Retina (tissue), 1 donor: ENCODE measurements around the gene LYL1.

ENCODE experiments used
- DNase-seq: peaks from one replicate; pipeline ENCODE4 v3.0.0-alpha.2; 2016

Gene LYL1

DNA sequence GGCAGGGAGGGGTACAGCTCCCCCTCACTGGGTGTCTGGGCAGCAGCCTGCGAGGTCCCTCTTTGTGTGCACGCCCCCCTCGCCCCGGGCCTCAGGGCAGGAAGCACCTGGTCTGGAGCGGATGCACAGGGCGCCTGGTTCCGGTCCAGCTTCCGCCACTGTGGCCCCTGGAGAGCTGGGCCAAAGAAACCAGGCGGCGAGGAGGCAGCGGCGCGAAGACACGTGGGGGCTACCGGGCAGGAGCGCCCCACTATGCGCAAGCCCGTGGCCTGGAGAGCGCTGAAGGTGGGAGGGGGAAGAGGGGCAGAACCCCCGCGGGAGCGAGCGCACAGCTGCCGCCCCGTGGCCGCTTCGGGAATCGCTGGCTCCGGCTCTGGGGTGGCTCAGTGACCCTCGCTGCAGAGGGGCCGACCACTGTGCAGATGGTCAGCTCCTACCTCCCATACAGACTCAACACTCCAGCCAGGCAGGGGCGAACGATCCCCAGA, 1.7 kb upstream of the LYL1 start:
- DNase-seq: peak; percentile 51

DNA sequence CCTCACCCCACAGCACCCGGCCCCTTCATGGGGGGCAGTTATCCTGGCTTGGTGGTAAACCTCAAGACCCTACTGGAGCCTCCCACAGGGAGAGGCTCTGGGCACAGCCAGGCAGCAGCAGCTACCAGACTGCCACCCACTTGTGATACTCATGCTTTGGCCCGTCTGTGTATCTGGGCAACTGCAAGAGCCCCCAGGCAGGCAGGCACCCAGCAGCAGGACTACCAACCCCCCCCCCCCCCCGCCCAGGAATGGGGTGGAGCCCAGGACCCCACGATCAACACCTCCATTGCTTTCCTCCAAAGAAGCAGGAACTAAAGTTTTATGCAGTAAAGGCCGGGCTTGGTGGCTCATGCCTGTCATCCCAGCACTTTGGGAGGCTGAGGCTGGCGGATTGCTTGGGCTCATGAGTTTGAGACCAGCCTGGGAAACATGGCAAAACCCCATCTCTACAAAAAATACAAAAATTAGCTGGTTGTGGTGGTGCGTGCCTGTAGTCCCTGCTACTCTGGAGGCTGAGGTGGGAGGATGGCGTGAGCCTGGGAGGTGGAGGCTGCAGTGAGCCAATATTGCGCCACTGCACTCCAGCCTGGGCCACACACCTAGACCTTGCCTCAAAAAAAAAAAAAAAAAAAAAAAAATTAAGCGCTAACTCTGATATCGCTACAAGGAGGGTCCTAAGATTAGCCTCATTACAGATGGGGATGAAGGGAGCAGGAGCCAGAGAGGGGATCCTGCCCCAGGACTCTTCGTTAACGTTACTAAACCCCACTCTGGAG, 1.1 kb upstream of the LYL1 start:
- no peak for DNase-seq

DNA sequence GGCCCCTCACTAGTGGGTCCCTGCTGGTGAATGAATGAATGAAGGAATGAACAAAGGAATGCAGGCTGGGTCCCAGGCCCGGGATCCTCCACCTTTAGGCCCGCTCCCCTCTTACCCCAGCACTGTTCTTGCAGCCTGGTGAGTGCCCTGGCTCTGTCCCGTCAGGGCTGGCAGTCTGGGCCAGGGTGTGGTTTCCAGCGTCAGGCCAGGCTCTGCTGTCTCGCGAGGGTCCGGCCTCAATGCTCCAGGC, 317 bp downstream of the LYL1 start:
- no peak for DNase-seq

DNA sequence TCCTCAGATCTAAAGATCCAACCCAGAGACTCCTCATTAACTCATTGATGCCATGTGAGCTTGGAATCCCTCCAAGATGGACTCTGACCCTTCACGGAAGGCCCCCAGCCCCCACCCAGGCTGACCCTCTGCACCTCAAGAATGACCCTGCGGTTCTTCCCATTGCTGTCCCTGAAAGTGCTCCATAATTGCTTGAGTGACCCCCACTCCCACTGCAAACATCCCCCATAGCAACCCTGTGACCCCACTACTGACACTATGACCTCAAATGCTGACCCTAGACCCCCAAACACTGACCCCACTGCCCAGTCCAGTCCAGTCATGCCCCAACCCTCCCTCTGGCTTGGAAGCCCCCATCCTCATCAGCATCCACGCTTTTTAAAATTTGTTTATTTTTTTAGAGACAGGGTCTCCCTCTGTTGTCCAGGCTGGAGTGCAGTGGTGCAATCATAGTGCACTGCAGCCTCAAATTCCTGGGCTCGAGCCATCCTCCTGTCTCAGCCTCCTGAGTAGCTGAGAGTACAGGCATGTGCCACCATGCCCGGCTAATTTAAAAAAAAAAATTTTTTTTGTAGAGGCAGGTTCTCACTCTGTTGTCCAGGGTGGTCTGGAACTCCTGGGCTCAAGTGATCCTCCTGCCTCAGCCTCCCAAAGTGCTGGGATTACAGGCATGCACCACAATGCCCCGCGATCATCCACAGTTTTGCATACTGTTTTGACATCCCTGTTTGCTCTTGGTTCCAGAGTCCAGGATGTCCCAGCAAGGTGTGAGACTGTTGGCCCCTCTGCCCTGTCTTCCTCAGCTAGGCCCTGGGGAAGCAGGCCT, 855 bp downstream of the LYL1 start:
- DNase-seq: no peak

DNA sequence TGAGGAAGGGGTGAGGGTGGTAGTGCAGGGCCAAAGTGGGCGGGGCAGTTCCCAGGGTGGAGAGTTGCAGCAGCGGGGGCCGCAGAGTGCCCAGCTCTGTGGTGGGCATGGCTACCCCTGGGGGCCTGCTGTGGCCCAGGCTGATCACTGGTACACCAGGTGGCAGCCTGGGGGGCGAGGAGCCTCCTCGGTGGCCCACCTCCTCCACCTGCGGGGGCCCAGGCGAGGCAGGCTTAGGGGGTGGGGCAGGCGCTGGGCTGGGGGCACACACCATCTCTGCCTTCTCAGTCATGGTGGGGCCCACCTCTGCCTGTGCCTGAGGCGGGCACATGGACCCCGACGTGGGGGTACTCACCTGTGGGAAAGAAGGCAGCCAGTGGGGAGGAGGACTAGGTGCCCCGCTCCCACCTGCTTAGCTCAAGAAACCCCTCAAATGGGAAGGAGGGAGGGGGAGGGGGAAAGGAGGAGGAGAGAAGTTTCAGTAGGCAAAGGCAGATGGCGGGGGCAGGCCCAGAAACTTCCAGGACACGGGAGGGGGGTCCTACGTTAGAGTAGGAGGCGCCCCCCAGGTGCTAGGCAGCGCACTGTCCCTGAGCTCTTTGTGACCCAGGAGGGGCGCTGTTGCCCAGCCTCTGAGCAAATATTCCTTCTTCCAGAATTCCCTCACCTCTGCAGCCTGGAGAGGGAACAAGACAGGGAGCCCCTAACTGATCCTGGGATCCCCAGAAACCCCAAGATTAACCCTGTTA, 1.6 kb downstream of the LYL1 start:
- no peak for DNase-seq

DNA sequence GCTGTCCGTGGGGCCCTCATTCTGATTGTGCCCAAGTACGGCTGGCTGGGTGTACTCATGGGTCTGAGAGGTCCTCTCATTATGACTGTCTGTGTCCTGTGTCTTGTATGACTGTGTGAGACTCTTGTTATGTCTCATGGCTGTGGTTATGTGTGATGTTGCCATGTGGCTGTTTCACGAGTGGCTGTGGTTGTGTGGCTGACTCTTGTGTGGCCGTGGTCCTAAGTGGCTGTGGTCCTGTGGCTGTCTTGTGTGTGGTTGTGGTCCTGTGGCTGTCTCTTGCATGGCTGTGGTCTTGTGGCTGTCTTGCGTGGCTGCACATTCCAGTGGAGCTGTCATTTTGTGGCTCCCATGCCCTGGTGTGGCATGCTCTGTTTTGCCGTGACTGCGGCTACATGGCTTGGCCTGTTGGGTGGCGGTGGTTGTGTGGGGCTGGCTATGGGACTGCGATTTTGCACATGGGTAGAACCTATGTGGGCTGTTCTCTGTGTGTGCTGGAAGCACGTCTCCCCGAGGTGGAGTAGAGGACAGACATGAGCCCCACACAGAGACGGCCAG, 2.5 kb downstream of the LYL1 start:
- DNase-seq: no peak

DNA sequence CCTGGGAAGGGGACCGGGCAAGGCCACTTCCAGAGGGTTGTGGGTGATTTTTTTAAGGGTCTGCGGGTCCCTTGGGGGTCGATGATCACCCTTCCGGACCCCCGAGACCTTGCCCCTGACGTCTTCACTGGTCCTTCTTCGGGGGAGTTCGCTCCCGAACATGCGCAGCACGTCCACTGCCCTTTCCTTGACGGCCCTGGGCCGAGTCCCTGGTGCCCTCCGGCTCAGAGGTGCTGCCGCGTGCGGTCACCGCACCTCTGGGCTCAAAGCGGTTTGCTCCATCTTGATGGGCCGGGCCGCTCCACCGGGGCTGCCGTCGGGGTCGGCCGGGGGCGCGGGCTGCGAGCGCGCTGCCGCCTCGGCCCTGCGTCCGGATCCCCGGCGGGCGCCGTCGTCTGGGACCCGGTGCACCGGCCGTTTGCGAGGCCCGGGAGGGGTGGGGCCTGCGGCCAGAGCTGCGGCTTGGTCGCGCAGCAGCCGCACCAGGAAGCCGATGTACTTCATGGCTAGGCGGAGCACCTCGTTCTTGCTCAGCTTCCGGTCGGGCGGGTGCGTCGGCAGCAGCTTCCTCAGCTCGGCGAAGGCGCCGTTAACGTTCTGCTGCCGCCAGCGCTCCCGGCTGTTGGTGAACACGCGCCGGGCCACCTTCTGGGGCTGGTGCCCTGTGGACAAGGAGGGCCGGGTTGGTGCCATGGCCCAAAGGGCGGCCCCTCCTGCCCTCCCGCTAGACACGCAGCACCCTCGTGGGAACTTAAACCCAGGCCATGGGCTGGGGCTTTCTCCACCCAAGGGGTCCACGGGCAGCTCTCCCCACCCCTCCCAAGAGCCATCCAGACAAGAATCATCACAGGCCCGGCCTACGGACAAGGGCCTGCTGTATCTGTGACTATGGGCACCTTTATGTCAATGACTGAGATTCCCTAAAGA, 3.3 kb downstream of the LYL1 start:
- DNase-seq: peak; percentile 55

DNA sequence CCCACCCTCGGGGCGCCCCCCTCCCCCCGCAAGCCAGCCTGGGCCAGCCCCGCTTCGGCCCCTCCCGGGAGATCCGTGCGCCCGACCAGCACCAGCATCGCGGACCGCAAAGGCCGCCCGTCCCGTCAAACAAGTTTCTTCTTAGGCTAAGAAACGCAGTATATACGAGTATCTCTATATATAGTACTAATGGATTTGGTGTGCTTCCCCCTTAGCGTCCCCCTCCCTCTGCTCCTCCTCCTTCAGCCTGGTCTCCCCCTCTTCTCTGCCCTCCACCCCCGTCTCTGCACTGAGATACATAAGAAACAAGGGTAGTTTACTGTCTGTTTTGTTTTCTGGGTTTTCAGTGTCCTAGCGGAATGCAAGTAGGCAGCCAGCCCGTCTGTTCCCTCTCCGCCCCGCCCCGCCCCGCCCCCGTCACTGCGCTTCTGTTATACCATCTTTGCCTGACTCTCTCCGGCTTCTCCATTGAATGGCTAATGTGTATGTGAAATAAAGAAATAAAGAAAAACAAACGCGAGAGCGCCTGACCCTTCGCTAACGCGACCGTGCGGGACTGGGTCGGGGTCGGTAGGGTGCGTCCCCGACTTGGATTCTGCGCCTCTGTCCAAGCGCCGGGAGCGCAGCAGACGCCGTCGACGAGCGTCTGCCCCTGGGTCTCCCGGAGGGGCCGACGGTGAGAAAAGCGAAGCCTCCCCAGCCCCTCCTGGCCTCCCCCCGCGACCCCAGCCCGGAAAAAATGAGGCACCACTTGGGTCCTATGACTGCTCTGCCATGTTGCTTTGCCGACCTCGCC, 4.2 kb downstream of the LYL1 start:
- DNase-seq: peak; percentile 44

DNA sequence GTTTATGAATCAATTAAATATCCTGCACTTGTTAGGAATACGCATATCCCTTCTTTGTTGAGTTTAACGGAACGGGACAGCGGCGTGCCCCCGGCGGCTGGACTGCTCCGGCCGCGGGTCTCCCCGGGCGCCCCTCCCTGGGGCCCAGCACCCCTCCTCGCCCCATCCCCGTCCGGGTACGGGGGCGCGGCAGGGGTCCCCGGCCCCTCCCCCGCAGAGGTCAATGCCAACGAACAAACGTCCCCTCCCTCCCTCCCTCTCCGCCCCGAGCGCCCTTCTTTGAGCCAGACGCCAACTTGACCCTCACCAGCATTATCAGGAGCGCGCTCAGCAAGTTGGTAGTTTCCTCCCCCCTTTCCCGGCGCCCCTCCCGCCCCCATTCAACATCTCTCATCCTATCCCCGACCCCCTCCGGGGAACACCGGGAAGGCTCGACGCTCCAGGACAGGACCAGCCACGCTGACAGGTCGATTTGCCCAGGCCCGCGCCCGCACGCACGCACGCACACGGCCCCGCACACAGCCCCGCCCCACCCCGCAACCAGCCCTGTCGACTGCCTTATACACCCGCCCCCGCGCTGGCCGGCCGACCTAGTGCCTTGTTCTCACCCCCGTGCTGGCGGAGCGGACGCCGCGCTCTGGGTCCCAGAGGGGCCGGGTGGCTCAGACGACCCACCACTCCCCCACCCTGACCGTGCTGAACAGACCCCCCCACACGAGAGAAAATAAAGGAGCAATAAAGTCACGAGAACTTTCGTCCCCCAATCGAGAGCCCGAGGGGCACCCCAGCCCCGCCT, 5.0 kb downstream of the LYL1 start:
- no peak for DNase-seq

DNA sequence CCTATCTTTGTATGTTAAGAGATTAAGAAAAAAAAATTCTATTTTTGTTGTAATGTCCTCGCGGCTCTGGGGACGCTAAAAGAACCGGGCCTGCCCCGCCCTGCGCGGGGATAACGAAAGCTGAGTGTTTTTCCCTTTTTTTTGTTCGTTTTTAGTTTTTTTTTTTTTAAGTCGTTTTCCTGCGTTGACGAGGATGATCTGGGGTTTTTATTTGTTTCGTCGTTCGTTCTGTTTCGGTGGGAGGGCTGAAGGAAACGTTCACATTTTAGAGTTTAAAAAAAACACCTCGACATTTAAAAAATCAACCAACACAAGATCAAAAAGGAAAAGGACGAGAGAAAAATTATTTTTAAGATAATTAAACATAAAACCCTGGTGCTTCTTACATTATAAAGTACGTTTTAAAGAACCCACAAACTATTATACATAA, 5.6 kb downstream of the LYL1 start:
- peak; percentile 44 for DNase-seq

DNA sequence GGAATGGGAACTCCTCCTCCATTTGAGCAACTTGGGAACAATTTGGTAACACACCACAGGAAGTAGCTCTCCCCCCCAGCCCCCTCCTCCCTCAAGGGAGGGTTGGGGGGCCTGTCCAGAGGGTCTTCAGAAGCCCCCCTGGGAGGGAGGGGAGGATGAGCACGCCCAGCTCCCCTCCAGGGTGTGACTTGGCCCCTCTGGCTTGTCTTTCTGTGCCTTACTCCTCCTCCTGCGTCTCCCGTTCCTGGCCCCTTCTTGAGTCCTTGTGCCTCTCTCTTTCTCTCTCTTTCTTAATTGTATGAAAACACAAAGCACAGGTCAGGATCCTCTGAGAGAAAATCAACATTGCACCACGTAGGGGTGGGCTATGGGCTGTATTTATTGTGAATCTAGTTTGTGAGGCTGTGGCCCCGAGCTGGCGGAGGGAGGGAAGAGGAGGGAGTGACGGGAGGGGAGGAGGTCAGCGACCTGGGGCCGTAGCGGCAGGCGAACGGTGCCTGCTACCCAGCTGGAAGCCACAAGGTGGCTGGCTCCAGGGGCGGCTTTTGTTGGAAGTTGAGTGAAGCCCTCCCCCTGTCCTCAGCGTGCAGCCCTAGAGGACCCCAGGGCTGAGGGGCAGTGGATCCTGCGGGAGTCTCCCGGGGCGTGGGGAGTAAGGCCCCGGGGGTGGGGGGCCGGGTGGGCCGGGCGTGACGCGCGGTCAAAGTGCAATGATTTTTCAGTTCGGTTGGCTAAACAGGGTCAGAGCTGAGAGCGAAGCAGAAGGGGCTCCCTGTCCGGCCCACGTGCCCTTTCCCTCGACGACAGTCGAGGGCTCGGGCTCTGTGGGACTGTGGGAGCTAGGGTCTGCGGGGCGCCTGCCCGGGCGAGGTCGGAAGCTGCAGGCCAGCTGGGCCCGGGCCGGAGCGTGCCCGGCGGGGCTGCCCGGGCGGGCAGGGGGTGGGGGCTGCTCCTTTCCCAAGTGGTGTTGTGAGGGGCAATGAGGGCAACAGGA, 6.4 kb downstream of the LYL1 start:
- DNase-seq: peak; percentile 64

DNA sequence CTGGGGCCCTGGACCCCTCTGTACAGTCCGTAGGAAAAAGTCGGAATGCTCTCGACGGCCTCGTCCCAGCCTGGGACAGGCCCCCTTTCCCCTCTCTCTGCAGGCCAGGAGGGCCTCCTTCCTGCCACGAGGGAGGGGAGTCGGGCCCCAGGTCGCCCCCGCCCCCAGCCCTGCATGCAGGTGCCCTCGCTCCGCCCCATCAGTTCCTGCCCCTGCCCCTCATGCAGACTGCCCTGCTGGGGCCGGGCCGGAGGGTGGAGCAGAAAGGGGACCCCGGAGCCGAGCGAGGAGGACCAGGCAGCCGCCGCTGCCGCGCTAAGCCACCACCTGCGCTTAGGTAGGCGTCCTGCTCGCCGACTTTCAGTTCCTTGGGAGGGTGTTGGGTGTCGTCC, 7.3 kb downstream of the LYL1 start:
- no peak for DNase-seq

DNA sequence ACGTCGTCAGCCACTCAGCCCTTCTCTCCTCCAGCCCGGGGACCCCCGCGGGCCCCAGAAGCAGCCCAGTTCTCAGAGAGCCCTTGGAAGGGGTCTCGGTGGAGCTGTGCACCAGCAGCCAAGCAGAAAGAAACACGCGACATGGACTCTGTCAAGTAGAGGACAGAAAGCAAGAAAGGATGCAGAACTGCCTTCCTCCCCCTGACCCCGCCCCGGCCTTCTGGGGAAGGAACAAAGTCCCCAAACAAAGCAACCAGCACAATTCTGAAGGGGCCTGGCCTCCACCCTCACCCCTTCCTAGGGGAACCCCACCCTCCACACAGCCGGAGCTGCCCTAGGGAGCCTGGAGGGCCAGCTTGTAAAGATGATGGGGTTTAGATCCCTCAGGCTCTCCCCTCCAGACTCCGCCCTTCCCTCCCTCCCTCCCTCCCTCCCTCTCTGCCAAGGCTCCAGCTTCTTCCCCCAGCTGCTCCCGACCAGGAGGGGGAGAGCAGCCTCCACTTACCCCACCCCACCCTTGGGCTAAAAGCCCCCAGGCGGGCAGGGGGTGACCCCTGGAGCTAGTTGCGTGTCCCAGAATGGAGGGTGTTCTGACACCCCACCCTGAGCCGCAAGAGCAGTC, 7.8 kb downstream of the LYL1 start:
- no peak for DNase-seq

DNA sequence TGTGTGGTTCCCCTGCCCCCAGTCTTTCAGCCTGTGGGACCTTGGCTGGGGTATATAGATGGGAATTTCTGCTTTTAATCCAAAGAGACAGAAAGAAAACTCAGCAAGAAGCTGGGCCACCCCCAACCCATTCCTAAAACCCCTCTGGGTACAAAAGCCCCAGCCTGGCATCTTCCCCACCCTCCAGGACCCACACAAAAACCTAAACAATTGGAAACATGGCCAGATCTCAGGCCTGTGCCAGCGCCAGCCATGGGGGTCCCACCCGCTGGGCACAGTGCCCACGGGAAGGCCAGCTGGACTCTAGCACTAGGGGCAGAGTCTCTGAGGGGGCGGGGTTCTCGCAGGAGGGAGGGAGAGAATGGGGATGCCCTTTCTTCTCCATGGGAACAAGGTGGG, 8.6 kb downstream of the LYL1 start:
- no peak for DNase-seq

DNA sequence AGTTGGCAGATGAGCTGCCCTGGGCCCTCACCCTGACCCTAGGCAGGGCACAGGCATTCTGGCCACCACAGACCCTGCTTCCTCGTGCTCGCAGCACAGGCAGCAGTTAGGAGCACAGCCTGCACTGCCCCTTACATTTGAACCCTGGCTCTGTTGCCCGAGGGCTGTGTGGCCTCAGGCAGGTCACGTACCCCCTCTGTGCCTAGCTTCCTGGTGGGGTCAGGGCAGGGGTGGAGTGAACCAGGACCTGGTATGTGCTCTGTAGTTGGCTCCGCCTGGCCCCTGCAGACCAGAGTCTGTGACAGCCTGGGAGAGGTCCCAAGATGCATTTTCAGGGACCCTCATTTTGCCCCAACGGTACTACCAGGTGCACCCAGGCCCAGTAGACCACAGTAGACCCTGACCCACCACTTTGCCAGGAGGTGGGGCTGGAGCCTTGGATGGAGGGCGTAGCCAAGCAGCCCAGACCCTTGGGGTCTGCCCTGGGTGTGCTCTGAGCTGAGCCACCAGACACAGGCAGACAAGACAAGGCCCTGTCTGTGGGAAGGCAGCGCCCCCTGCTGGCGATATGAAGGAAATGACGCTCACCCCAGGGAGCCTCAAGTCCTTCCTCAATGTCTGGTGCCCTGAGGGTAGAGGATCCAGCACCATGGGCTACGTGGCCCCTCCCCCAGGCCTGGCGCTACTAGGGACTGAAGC, 9.1 kb downstream of the LYL1 start:
- DNase-seq: peak; percentile 91

DNA sequence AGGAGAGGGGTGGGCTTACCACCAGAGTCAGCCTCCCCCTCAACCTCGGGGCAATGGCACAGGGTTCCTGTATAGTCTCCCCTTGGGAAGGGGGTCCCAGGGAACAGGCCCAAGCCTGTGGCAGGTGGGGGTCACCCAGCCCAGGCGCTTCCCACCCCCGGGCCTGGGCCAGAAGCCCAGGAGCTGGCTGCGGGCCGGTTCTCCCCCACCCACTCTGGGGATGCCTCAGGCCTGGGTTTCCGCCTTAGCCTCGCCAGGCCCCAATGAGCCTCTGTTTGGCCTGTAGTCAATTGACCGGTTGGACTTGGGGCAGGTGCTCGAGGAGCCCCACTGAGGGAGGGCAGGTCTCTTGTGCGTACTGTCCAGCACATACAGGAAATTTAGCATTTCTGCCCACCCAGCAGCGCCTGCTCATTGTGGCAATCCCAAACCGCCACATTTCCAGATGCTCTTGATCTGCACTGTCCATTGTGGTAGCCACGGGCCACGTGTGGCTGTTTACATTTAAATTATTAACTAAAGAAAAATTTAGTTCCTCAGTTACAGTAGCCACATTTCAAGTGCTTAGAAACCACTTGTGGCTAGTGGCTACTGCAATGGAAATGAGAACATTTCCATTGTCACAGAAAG, 9.9 kb downstream of the LYL1 start:
- DNase-seq: no peak

DNA sequence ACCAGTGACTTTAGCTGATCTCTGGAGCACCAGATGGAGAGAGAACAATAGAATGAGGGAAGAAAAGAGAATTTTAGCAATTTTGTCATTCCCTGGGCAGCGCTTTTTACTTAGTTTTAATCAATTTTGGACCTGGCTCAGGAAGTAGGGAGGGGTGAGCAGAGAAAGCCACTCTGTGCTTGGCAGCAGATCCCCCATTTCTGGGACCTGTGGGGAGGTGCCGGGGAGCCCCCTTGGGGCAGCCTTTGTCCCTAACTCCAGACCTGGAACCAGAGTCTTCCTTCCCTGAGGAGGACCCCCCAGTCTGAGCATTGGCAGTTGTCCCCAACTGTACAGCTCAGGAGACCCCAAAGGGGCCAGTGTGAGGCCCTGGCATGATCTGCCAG, 10.5 kb downstream of the LYL1 start:
- DNase-seq: no peak
